IPS-NIHi11 (cell line): ENCODE measurements around the gene ONECUT1.
A peak's percentile ranks its signal among the peaks of the same experiment; 100 is the strongest.

ENCODE experiments used
- DNase-seq: peaks from one replicate; pipeline ENCODE4 v3.0.0; 2012; ENCODE audit warnings: mixed read lengths, low spot score

Gene ONECUT1

DNA sequence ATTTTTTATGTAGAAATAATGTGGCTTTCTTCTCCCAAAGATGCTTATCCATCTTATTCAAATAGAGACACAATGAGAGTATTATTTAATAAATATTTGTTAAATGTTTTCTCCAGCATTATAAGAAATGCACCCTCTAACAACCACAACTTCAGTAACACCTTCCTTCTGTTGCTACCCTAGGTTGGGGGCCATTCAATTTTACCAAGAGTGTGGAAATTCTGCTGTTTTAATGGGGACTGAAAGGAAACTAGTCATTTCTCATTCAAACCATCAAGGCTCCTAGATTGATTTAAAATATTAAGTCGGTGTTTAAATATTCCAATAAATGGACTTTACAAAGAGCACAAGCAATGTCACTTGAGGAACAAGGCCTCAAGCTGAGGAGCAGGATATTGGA, 7.6 kb downstream of the ONECUT1 start:
- no peak for DNase-seq

DNA sequence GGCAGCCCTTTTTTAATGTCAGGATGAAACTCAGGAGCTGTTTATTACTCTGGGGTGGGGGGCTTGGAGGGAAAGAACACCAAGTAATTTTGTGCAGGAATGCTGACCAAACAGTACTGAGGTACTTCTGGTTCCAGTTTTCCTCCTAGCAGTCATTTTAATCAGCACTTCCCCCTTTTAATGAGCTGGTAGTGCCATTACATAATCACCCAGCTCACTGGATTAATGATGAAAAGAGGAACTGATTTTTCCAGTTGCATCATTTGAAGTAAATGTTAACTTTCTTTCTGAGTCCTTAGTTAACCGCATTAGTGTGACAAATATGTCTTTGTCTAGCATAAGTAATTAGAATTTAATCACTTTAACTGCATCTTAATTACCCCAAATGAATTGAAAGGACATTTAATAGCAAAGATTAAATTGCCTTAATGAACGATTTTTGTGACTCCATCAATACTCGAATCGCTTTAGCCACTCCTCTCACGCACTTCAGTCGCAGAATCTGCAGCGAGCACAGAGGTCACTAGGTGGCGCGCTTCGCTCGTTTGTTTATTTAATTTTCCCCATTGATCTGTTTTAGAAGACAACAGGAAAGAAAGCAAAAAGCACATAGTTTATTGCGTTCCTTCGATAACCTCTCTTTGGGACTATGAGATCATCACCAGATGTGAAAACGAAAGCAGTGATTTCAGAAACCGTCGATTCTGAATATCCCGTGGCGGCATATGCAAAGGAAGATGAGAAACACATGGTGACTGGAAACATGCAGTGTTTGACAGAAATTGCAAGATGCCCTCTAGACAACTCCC, 9.8 kb downstream of the ONECUT1 start:
- DNase-seq = no peak

DNA sequence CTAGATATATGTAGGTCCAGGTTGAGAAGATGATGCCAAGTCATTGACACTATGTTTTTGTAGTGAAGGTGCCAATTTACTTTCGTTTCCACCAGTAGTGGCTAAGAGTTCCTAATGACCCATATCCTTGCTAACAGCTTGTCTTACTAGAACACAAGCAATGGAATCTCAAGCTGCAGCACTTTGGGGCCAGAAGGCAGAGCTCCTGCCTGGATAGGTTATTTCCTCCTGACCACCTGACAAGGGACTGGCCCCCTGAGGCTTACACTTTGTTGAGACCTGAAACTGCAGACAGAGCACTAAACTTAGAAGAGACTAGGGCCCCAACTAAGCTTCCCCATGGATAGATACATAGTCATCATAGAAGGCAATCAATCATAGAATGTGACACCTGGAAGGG, 11.7 kb downstream of the ONECUT1 start:
- DNase-seq = no peak

DNA sequence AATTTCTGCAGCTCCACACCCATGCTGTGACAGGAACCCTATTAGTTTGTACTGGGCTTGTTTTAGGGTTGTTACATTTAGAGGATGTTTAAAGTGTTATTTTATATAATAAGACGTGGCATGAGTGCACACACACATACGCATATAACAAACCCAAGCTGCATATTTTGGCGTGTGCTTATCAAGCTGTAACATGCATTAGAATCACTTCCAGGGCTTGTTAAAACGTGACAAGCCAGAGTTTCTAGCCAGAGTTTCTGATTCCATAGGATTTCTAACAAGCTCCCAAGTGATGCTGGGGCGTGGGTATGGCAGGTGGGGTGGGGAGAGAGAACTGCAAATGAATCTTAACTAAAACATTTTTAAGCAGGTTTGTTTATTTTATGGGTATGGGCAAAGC, 17.4 kb downstream of the ONECUT1 start:
- DNase-seq = no peak

DNA sequence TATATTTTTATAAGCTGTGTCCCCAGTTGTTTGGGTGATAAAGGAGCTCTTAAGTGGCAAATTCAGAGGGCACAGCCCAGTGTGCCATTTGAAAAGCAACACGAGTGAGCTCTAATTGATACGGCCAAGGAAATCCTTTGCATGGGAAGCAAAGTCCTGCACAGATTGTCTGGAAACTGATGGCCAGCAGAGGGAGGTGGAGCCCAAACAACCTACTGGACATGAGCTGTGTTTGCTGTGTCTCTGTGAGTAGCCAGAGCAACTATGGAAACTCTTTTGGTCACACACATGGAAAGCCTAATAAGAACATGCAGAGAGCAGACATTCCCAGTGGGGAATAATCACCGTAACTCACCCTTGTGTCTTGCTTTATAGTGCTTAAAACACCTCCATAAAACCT, 24.4 kb downstream of the ONECUT1 start:
- DNase-seq = no peak

DNA sequence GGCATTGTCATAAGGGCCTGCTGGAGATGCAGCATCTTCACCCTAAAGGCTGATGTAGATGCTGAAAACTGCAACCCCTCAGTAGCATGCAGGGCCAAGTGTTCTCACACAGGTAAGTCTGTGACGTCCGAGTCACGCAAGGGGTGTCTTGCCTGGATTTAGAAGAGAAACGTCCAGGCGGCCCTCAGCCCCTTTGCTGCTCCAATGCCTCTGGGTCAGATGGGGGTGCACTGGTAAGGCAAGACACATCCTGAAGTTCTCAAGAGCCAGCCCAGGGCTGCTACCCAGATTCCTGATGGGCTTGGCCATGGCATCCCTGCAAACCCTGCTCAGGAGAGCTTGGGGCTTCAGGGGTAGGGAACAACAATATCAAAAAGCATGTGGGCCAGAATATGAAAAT, 25.4 kb downstream of the ONECUT1 start:
- no peak for DNase-seq

DNA sequence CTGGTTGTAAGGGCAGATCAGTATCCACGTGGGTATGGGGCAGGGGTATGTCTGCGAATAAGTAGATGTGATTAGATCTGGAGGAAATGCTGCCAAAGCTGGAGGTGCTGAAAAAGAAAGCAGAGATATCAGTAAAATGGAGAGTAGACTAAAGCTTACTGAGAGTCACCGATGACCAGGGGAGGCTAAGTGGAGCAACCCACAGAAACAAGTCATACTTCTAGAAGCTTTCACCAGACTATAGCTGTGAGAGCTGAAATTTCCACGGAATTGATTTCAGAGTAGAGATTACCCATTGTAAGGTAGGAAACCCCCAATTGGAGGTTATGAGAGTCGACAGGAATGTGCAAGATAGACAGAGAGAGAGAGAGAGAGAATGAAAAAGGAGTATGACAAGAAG, 27.5 kb downstream of the ONECUT1 start:
- no peak for DNase-seq

DNA sequence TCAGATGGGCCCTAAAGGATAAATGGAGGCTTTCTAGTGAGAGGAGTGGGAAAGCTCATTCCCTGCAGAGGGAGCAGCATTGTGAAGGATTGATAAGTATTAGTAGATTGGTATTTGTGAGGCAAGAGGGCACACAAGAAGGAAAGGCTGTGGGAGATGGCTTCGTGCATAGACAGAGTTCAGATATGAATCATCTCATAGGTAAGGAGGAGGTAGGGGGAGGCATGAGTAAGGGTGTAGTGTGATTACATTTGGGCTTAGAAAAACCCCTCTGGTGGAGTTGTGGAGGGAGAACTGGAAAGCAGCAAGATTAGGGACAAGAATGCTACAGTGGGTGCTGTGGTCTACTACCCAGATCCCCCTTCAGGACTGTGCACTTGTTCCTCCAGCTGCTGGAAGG, 29.6 kb downstream of the ONECUT1 start:
- no peak for DNase-seq

DNA sequence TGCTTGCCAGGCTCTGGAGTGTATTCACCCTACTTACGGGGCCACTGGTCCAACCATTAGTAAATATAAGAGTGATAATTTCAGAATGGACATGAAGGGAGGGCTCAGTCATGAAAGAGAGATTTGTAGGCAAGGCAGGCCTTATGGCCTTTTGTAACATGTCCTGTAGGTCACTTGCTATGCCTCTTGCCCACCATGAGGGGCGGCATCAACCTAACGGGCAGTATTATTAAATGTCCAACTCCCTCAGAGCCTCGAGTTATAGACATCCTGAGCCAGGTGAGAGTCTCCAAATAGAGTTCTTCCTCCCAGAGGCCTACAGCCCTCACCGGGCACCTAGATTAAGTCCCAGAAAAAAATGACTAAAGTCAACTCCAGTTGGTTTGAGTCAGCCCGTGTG, 30.2 kb downstream of the ONECUT1 start:
- no peak for DNase-seq

DNA sequence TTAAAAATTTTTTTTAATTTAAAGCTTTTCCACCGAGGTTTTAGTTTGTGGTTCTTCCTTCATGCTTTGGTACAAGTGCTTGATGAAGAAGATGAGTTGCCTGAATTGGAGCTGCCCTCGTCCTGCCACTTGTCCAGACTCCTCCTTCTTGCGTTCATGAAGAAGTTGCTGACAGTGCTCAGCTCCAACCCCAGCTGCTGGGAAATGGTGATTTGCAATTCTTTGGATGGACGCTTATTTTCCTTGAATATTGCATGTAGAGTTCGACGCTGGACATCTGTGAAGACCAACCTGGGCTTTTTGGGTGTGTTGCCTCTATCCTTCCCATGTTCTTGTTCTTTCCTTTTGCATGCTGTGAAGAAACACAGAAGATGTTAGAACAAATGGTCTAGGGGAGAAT, 32.6 kb downstream of the ONECUT1 start:
- no peak for DNase-seq

DNA sequence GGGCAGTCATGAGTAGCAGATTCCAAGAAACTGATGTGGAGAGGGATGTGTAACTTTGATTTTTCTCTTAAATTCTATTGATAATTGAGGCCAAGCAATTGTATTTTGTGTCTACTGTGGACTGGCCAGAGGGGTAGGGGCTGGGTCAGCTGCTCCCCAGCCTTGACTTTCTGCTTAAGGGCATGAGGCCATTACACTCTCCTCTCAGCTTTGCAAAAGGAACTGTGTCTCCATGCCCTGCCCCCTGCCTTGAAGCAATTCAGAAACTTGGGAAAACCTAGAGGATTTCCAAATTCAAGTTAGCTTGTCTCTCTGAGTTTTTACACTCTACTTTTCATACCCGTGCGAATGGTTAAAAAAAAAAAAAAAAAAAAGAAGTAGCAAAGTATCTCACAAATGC, 38.6 kb downstream of the ONECUT1 start:
- DNase-seq = no peak

DNA sequence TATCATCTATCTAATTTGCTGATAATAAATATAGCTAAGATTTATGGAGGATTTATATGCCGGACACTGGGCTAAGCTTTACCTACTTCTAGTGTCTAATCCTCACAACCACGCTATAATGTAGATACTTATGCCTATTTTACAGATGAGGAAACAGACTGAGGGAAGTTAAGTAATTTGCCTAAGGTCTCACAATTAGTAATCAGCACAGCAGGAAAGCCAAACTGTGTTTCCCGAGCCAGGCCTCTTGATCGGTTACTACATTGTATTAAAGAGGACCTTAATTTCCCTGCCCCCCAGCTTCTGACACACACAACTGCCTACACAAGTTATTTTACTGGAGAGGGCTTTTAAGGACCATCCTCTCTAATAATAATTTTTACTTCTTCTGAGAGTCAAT, 40.9 kb downstream of the ONECUT1 start:
- no peak for DNase-seq

DNA sequence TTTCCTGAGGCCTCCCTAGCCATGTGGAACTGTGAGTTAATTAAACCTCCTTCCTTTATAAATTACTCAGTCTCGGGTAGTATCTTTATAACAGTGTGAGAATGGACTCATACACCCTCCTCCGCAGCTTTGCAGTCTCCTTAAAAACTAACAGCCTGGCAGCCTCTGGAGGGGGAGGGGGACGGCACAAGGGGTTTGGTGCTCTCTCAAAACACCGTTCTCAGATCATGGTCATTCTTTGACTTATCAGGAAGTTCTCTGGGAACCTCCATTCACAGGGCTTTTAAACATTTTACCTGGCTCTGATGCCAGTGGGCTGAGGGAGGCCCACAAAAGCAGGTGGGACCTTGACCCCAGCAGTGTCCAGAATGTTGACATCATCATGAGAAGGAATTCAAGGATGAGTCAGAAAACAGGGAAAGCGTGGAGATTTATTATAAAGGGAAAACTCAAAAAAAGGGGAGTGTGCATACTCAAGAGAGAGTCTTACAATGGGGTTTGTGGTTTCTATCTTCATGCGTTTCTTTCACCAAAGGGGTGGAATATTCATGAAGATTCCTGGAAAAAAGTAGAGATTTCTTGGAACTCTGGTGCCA, 43.9 kb downstream of the ONECUT1 start:
- DNase-seq = no peak

DNA sequence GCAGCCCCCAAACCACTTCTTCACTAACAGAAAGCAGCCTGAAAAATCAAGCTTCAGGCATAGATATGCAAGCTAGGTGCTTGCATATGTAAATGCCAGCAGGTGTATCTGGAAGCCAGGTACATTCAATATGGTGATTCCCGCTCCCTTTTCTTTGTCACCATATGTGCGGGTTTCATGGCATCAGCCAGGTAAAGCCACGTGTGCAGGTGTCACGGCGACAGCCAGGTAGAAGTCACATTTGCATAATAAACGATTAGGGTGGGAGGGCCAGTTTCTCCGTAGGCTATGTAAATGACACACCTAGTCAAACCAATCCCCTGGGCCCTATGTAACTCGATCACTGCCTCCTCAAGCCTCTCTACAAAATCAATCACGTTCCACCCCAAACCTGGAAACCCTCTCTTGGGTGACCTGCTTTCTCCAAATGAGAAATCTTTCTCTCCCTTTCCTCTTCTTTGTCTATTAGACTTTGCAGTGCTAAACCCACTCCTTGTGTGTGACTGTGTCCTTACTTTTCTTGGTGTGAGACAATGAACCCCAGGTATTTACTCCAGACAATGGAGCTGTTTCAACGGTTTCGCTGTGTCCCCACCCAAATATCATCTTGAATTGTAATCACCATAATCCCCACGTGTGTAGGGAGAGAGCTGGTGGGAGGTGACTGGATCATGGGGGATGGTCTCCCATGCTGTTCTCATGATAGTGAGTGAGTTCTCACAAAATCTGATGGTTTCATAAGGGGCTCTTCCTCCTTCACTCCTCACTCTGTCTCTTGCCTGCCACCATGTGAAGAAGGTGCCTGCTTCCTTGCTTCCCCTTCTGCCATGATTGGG, 44.6 kb downstream of the ONECUT1 start:
- peak; percentile 25 for DNase-seq

DNA sequence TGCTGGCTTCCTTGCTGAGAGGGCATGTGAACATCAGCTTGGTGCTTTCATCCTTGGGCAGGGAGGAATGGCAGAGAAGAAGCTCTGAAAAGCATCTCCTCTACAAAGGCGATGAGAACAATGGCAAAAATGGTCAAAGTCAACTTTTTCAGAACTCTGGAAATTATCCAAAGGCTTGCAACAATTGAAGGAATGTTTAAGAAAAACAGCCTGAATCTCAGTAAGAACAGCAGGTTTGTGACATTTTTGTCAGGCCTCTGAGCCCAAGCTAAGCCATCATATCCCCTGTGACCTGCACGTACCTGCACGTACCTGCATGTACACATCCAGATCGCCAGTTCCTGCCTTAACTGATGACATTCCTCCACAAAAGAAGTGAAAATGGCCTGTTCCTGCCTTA, 51.8 kb downstream of the ONECUT1 start:
- DNase-seq = no peak

DNA sequence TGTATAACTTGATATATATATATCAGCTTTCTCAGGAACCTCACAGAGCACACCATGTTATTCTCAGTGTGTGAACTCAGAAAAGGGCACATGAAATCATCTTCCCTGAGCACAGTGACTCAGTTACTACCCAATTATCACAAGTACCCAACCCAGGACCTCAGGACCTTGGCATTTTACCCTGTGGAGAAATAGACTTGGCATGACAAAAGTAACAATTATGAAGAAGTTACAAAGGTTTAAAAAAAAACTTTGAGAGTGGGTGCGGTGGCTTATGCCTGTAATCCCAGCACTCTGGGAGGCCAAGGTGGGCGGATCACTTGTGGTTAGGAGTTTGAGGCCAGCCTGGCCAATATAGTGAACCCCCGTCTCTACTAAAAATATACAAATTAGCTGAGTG, 52.4 kb downstream of the ONECUT1 start:
- no peak for DNase-seq

DNA sequence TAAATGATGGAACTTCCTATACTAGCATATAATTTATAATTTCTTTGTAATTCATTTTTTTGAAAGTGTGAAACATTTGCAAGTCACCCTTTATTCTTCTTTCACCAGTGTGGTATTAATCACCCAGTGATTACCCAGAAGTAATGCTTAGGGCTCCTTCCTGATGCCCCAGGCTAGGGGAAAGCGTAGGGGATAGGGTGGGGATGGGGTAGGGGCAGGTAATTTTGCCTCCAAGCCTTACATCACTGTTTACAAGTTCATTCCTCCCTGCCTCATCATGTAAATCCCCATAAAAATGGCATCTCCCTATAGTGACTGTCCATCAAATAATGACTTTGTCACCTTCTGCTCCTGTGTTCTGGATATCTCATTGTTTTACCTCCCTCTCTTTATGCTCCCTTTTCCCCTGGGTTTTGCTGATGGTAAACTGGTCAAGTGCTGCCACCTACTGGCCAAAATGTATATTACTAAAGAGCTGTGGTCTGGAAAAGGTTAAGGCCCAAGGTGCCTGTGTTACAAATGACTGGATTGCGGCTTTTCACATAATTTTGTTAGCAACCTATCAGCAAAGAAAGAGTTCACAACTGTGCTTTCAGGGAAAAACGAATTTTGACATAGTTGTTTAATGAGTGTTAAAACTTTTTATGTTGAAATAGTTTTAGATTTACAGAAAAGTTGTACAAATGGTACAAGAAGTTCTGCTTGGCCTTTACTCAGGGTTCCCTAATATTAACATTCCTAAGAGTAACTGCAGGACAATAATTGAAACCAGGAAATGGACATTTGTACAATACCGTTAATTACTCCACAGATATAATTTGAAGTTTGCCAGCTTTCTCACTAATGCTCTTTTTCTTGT, 54.7 kb downstream of the ONECUT1 start:
- DNase-seq = peak; percentile 78

DNA sequence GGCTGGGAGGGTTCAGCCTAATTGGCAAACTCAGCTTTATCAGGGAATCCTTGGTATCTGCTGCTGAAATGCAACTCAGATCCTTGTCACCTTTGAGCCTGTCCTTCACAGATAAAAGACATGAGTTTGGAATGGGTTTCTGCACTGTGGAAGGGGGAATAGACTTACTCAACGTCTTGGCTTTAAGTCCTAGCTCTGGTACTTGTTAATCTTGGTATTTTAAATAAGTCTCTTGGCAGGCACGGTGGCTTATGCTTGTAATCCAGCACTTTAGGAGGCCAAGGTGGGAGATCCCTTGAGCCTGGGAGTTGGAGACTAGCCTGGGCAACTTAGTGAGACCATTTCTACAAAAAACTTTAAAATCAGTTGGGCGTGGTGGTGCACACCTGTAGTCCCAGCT, 55.8 kb downstream of the ONECUT1 start:
- DNase-seq = no peak

DNA sequence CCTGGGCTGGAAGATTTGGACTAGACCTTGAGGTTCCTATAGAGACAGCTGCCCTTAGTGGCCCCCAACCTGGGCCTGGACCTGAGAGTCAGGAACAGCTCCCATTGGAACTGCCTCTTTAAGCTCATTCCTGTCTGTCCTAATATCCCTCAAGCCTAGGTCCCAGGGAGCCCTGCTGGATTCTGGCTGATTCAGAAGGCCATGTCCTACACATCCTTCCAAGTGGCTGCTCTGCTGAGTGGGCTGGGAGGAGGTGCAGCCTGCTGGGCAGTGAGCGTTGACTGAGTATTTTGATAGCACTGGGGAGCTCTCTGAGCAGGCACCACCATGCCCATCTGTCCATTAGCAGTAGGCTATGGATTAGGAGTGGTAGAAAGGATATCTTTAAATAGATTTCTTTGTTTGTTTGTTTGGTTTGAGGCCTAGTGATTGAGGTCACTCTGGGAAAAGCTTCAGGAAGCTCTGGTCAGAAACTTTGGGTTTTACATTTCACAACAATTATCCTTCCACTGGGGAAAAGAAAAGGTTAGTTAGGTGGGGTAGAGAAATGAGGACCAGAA, 56.4 kb downstream of the ONECUT1 start:
- DNase-seq = no peak

DNA sequence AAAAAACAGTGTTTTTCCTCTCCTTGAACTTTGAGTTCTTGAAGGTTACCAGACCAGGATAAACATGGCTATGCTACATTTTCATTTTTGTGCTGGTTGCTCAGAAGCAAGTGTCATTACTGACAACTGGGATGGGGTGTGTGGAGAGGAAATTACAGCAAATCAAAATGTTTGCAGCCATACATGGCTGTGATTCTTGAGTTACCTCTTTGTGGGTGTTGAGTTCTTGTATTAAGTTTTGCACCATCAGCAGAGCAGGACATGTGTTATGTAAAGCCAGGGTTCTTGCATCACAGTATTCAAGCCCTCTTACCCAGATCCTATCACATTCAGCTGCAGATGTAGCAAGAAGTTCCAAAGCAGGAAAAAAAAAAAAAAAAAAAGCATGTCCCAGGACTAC, 57.0 kb downstream of the ONECUT1 start:
- DNase-seq = no peak

DNA sequence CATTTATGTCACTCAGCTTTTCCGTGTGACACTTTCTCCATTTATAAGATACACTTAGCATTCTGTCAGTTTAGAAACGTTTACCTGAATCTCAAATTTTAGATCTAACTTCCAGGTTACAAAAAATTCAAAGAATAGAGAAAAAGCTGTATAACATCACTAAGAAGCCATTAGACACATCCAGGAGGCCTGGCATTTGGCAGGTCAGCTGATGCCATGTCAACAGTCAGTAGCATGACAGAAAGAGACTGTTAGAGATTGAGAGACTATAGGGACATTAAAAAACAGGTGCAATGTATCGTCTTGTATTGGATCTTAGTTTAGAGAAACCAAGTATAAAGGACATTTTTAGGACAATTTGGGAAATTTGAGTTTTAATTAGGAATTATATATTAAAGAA, 57.6 kb downstream of the ONECUT1 start:
- DNase-seq = no peak
